Stomach (tissue), 4 donors: ENCODE measurements around the gene ZNF526.

Experiments used
- CTCF ChIP-seq, 7 experiments: fragments of 450-650 bp in 4 of 7; fragments of 200-600 bp in 3 of 7; sonication (generic) in 3 of 7; IDR thresholded peaks; one replicate each; pipeline ENCODE4 v1.5.1; 2016 to 2019; ENCODE audit warnings: antibody characterized with exemption in 7 of 7, control low read depth in 2 of 7, mild to moderate bottlenecking in 1 of 7
- POLR2A ChIP-seq, 4 donors: fragments of 450-650 bp; IDR thresholded peaks; one replicate each; pipeline ENCODE4 v1.6.1; 2016; ENCODE audit warnings: antibody characterized with exemption in 4 of 4, control low read depth in 2 of 4, mild to moderate bottlenecking in 1 of 4, moderate library complexity in 1 of 4

- TF ChIP-seq CTCF (IDR thresholded peaks at IDR 0.05) (no peak), POLR2A (IDR thresholded peaks at IDR 0.05) (no peak)
Measured at GRCh38 chr19:42235181-42235580, 15.1 kb downstream of the ZNF526 start.
